CD14-positive monocyte (primary cell): ENCODE measurements around the gene SLC39A1. TPM values are rescaled to one million over a fixed set of nuclear protein-coding genes. Genes with fewer than 3 reads are reported as not detected.

Source experiments
- DNase-seq, 3 donors: peaks; one replicate each; pipeline ENCODE4 v3.0.0-alpha.2; 2011 to 2022
- H2AFZ ChIP-seq: 2 replicates; pipeline ENCODE4 v1.6.0; 2012; ENCODE audit warnings: mild to moderate bottlenecking, low read depth, low read length, inconsistent platforms; ENCODE audit not compliant: insufficient read depth, poor library complexity, severe bottlenecking
- H3K27ac ChIP-seq, 2 donors: 1 replicate in 1 of 2; 2 replicates in 1 of 2; pipeline ENCODE4 v1.5.1; 2012 to 2013; ENCODE audit warnings: low read length in 2 of 2, control low read depth in 1 of 2, inconsistent platforms in 1 of 2, low read depth in 1 of 2, mild to moderate bottlenecking in 1 of 2
- H3K27me3 ChIP-seq, 2 donors: one replicate each; pipeline versions ENCODE4 v1.6.0 to v1.6.1; 2011 to 2013; ENCODE audit warnings: low read length in 2 of 2; ENCODE audit not compliant: control insufficient read depth in 2 of 2, insufficient read depth in 2 of 2
- H3K36me3 ChIP-seq, 2 donors: replicated peaks in 1 of 2; 1 replicate in 1 of 2; 2 replicates in 1 of 2; pipeline versions ENCODE4 v1.5.1 to v1.6.1; 2012 to 2013; ENCODE audit warnings: low read length in 2 of 2, control low read depth in 1 of 2, inconsistent platforms in 1 of 2, mild to moderate bottlenecking in 1 of 2; ENCODE audit not compliant: insufficient read depth in 2 of 2, control insufficient read depth in 1 of 2
- H3K4me1 ChIP-seq, 2 donors: 1 replicate in 1 of 2; 2 replicates in 1 of 2; pipeline versions ENCODE4 v1.5.1 to v1.6.1; 2012 to 2013; ENCODE audit warnings: low read length in 2 of 2, control low read depth in 1 of 2, inconsistent platforms in 1 of 2, mild to moderate bottlenecking in 1 of 2, moderate library complexity in 1 of 2; ENCODE audit not compliant: insufficient read depth in 2 of 2, control insufficient read depth in 1 of 2
- H3K4me2 ChIP-seq: replicated peaks from 2 replicates; pipeline ENCODE3; 2012; ENCODE audit warnings: low read length, moderate library complexity, mild to moderate bottlenecking; ENCODE audit not compliant: poor library complexity, severe bottlenecking; ENCODE audit errors: extremely low read depth
- H3K4me3 ChIP-seq, 3 experiments: fragments of 200-600 bp in 1 of 3; sonication (generic) in 1 of 3; replicated peaks in 1 of 3; 1 replicate in 2 of 3; 2 replicates in 1 of 3; pipeline ENCODE4 v1.5.1; 2011 to 2013; ENCODE audit warnings: low read length in 3 of 3, mild to moderate bottlenecking in 3 of 3, control low read depth in 2 of 3, low read depth in 2 of 3, inconsistent platforms in 1 of 3, moderate library complexity in 1 of 3
- H3K79me2 ChIP-seq: 2 replicates; pipeline ENCODE4 v1.6.0; 2012; ENCODE audit warnings: mild to moderate bottlenecking, control low read depth, inconsistent platforms, low read length, moderate library complexity; ENCODE audit not compliant: insufficient read depth
- H3K9ac ChIP-seq: 2 replicates; pipeline ENCODE4 v1.6.0; 2017; ENCODE audit warnings: low read length, mild to moderate bottlenecking; ENCODE audit not compliant: insufficient read depth, poor library complexity, severe bottlenecking
- H3K9me3 ChIP-seq, 2 donors: replicated peaks in 1 of 2; 1 replicate in 1 of 2; 2 replicates in 1 of 2; pipeline versions ENCODE4 v1.5.1 to v1.6.1; 2012 to 2013; ENCODE audit warnings: low read length in 2 of 2, control low read depth in 1 of 2; ENCODE audit not compliant: control insufficient read depth in 1 of 2, insufficient read depth in 1 of 2
- H4K20me1 ChIP-seq: 2 replicates; pipeline ENCODE4 v1.6.0; 2012; ENCODE audit warnings: mild to moderate bottlenecking, low read length, control low read depth, moderate library complexity; ENCODE audit not compliant: insufficient read depth
- H3K27ac Mint-ChIP-seq, 7 donors: one replicate each; pipeline ENCODE4 v1.8.0; 2020; ENCODE audit warnings: mild to moderate bottlenecking in 7 of 7, mixed read lengths in 7 of 7, moderate library complexity in 6 of 7, inconsistent platforms in 2 of 7
- H3K27me3 Mint-ChIP-seq, 3 donors: one replicate each; pipeline ENCODE4 v1.8.0; 2021 to 2022; ENCODE audit warnings: low read depth in 3 of 3, mild to moderate bottlenecking in 3 of 3, mixed read lengths in 3 of 3, moderate library complexity in 3 of 3, inconsistent platforms in 1 of 3
- H3K36me3 Mint-ChIP-seq, 2 donors: one replicate each; pipeline ENCODE4 v1.8.0; 2020; ENCODE audit warnings: mixed read lengths in 2 of 2, inconsistent platforms in 1 of 2, mild to moderate bottlenecking in 1 of 2
- H3K4me1 Mint-ChIP-seq: one replicate; pipeline ENCODE4 v1.8.0; 2020; ENCODE audit warnings: mild to moderate bottlenecking, mixed read lengths
- H3K4me3 Mint-ChIP-seq, 2 donors: one replicate each; pipeline ENCODE4 v1.8.0; 2020; ENCODE audit warnings: mild to moderate bottlenecking in 2 of 2, mixed read lengths in 2 of 2, moderate library complexity in 1 of 2
- H3K9me3 Mint-ChIP-seq, 7 donors: one replicate each; pipeline ENCODE4 v1.8.0; 2020 to 2022; ENCODE audit warnings: mixed read lengths in 7 of 7, mild to moderate bottlenecking in 6 of 7, moderate library complexity in 6 of 7, inconsistent platforms in 2 of 7
- WGBS: methylation state at CpG from one replicate; pipeline ENCODE4 v1.1.5; 2013; ENCODE audit warnings: missing lambda C conversion rate; ENCODE audit not compliant: insufficient coverage; 5-methylcytosine and 5-hydroxymethylcytosine counted together
- intact Hi-C, 2 donors: fragments of 100-400 bp; cut with micrococcal nuclease; formaldehyde crosslinking; loops; one replicate each; pipeline versions ENCODE4 v1.15.0 to v1.15.1; 2023
- polyA plus RNA-seq, 3 donors: library from polyadenylated mRNA; depleted of rRNA in 1 of 3; unstranded in 2 of 3; stranded (reverse) in 1 of 3; fragments of 300-500 nt in 2 of 3; fragments of >200 nt in 1 of 3; fragmentation: Illumina TruSeq in 2 of 3; gene quantifications; 1 replicate in 2 of 3; 2 replicates in 1 of 3; pipeline ENCODE4 v1.2.3, GENCODE V29; 2012 to 2021
- TF ChIP-seq, protein P1 (sequence below): fragments of 200-600 bp; IDR thresholded peaks from one replicate; pipeline ENCODE4 v1.8.0; 2022; ENCODE audit warnings: antibody characterized with exemption, mild to moderate bottlenecking

SLC39A1 gene
- polyA plus RNA-seq, 3 donors = 37.6 to 83.1 (median 82.1) TPM

DNA sequence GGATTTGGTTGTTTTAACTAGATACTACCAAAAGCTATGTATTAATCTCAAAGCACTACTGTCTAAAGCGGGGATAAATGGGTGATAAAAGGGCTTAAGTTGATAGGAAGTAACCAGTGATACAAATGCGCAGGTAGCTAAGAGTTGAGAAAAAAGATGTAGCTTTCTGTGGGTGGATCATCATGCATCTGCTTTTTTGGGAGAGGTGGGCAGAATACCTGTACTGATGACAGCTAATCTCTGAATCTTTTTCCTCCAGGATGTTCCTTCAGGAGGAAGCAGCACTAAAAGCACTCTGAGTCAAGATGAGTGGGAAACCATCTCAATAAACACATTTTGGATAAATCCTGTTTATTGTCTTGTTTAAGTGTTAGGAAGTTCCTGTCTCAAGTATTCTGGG is 28.5 kb upstream of the SLC39A1 start:
- Histone ChIP-seq H3K27me3 (no peaks in the 10 kb centered on the region), H3K79me2 (peaks cover 20% of the 10 kb centered on the region), H3K36me3 (peaks cover 16 to 40% of the 10 kb centered on the region in 2 donors), H3K27ac (peak overlapping the region in 1 of 2 donors; percentile 100), H3K9me3 (no peaks in the 10 kb centered on the region), H2AFZ (no peak overlapping the region), H3K9ac (no peak overlapping the region), H4K20me1 (no peaks in the 10 kb centered on the region), H3K4me3 (peak overlapping the region in 1 of 3 experiments; percentile 97), H3K4me2 (peak overlapping the region; percentile 88), H3K4me1 (peaks cover 18 to 31% of the 10 kb centered on the region in 2 donors)
- DNase-seq = no peak
- no CpG with 5 or more reads among the region's 2 CpGs for WGBS
- peaks cover 25 to 44% of the 10 kb centered on the region in 2 donors for H3K36me3 Mint-ChIP-seq
- peak overlapping the region; percentile 91 to 97 for H3K4me3 Mint-ChIP-seq
- H3K27me3 Mint-ChIP-seq = peaks cover 0 to 2% (median 0%) of the 10 kb centered on the region in 3 donors
- H3K9me3 Mint-ChIP-seq = peaks cover 0 to 2% (median 0%) of the 10 kb centered on the region in 7 donors
- TF ChIP-seq, protein P1, sequence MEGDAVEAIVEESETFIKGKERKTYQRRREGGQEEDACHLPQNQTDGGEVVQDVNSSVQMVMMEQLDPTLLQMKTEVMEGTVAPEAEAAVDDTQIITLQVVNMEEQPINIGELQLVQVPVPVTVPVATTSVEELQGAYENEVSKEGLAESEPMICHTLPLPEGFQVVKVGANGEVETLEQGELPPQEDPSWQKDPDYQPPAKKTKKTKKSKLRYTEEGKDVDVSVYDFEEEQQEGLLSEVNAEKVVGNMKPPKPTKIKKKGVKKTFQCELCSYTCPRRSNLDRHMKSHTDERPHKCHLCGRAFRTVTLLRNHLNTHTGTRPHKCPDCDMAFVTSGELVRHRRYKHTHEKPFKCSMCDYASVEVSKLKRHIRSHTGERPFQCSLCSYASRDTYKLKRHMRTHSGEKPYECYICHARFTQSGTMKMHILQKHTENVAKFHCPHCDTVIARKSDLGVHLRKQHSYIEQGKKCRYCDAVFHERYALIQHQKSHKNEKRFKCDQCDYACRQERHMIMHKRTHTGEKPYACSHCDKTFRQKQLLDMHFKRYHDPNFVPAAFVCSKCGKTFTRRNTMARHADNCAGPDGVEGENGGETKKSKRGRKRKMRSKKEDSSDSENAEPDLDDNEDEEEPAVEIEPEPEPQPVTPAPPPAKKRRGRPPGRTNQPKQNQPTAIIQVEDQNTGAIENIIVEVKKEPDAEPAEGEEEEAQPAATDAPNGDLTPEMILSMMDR = no peak
- intact Hi-C loops = loop anchor here in 1 of 2 donors (5.0 kb wide), 1 partner anchor 280 kb away; the partner anchor contains the start of gene HAX1
- H3K27ac Mint-ChIP-seq = peak overlapping the region; percentile 98 to 100 (median 100)
- peaks cover 25% of the 10 kb centered on the region for H3K4me1 Mint-ChIP-seq

DNA sequence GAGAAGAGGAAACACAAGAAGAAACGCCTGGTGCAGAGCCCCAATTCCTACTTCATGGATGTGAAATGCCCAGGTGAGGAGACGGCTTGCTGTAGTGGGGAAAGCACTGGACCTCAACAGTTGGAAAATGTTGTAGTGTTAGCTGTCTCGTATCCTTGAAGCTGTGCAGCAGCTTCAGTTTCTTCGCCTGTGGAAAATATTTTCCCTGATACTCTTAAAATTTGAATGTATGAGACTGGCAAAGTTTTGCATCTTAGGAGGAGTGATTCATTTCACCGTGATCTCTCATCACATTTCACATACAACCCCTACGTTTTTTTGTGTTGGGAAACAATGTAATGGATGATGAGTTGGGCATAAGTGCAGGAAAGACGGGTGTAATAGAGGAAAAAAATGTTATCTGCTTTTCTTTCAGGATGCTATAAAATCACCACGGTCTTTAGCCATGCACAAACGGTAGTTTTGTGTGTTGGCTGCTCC is 27.9 kb upstream of the SLC39A1 start:
- intact Hi-C loops = loop anchor here in 1 of 2 donors (5.0 kb wide), 1 partner anchor 281 kb away; the partner anchor contains the start of gene HAX1
- H3K36me3 ChIP-seq = peaks cover 16 to 40% of the 10 kb centered on the region in 2 donors
- no peaks in the 10 kb centered on the region for H3K9me3 ChIP-seq
- H3K27me3 ChIP-seq = no peaks in the 10 kb centered on the region
- peak overlapping the region; percentile 97 for H3K9ac ChIP-seq
- H3K27ac Mint-ChIP-seq = peak overlapping the region; percentile 98 to 100 (median 100)
- TF ChIP-seq, protein P1 = no peak
- peaks cover 24 to 37% of the 10 kb centered on the region in 2 donors for H3K4me1 ChIP-seq
- peaks cover 30% of the 10 kb centered on the region for H3K4me1 Mint-ChIP-seq
- H3K4me3 ChIP-seq = peak overlapping the region; percentile 90 to 97 (median 95)
- peak overlapping the region; percentile 73 for H2AFZ ChIP-seq
- peak; percentile 35 to 74 (median 35) for DNase-seq
- peaks cover 0 to 2% (median 0%) of the 10 kb centered on the region in 3 donors for H3K27me3 Mint-ChIP-seq
- H3K36me3 Mint-ChIP-seq = peaks cover 25 to 44% of the 10 kb centered on the region in 2 donors
- H3K4me2 ChIP-seq = peak overlapping the region; percentile 88
- H3K27ac ChIP-seq = peak overlapping the region; percentile 85 to 100
- H3K4me3 Mint-ChIP-seq = peak overlapping the region; percentile 91 to 97
- H3K79me2 ChIP-seq = peaks cover 20% of the 10 kb centered on the region
- no peaks in the 10 kb centered on the region for H4K20me1 ChIP-seq
- WGBS = 10% methylated on average over 2 of the region's 9 CpGs
- H3K9me3 Mint-ChIP-seq = peaks cover 0 to 2% (median 0%) of the 10 kb centered on the region in 7 donors
